Natural killer cell (primary cell): ENCODE results near the gene COQ8A. TPM values are rescaled to one million over a fixed set of nuclear protein-coding genes. Genes with fewer than 3 reads are reported as not detected.

Source experiments
- ATAC-seq, 3 donors: fragments of 150-1000 bp in 2 of 3; fragments of 200-7000 bp in 1 of 3; cut with Tn5 transposase; 1 replicate in 1 of 3; 2 replicates in 2 of 3; pipeline ENCODE4 v1.10.0; 2021; ENCODE audit warnings: mild to moderate bottlenecking in 2 of 3, moderate library complexity in 2 of 3
- DNase-seq, 2 donors: peaks; one replicate each; pipeline versions ENCODE4 v3.0.0 to v3.0.0-alpha.2; 2013 to 2021; ENCODE audit warnings: mixed read lengths in 1 of 2
- H3K27ac ChIP-seq: one replicate; pipeline ENCODE4 v1.5.1; 2013; ENCODE audit warnings: mild to moderate bottlenecking, low read length
- H3K27me3 ChIP-seq: one replicate; pipeline ENCODE4 v1.6.1; 2013; ENCODE audit warnings: low read length; ENCODE audit not compliant: control insufficient read depth, insufficient read depth
- H3K36me3 ChIP-seq: one replicate; pipeline ENCODE4 v1.6.1; 2013; ENCODE audit warnings: low read length; ENCODE audit not compliant: control insufficient read depth, insufficient read depth
- H3K4me1 ChIP-seq: one replicate; pipeline ENCODE4 v1.6.1; 2013; ENCODE audit warnings: low read length; ENCODE audit not compliant: control insufficient read depth, insufficient read depth
- H3K4me3 ChIP-seq: one replicate; pipeline ENCODE4 v1.5.1; 2013; ENCODE audit warnings: low read length
- H3K9me3 ChIP-seq: one replicate; pipeline ENCODE4 v1.6.1; 2013; ENCODE audit warnings: low read length; ENCODE audit not compliant: control insufficient read depth, insufficient read depth
- H3K27ac Mint-ChIP-seq, 2 donors: one replicate each; pipeline ENCODE4 v1.8.0; 2022; ENCODE audit warnings: mild to moderate bottlenecking in 2 of 2, mixed read lengths in 2 of 2, moderate library complexity in 1 of 2
- H3K27me3 Mint-ChIP-seq, 2 donors: one replicate each; pipeline ENCODE4 v1.8.0; 2022; ENCODE audit warnings: low read depth in 2 of 2, mixed read lengths in 2 of 2
- H3K36me3 Mint-ChIP-seq: one replicate; pipeline ENCODE4 v1.8.0; 2022; ENCODE audit warnings: mixed read lengths
- H3K4me1 Mint-ChIP-seq, 2 donors: one replicate each; pipeline ENCODE4 v1.8.0; 2022; ENCODE audit warnings: mixed read lengths in 2 of 2
- H3K4me3 Mint-ChIP-seq: one replicate; pipeline ENCODE4 v1.8.0; 2022; ENCODE audit warnings: mild to moderate bottlenecking, moderate library complexity, mixed read lengths
- H3K9me3 Mint-ChIP-seq, 2 donors: one replicate each; pipeline ENCODE4 v1.8.0; 2022; ENCODE audit warnings: mixed read lengths in 2 of 2
- WGBS: methylation state at CpG from one replicate; pipeline ENCODE4 v1.1.7; 2013; ENCODE audit warnings: missing lambda C conversion rate; ENCODE audit not compliant: insufficient coverage; 5-methylcytosine and 5-hydroxymethylcytosine counted together
- intact Hi-C: fragments of 100-400 bp; cut with micrococcal nuclease; formaldehyde crosslinking; loops from one replicate; pipeline ENCODE4 v1.14.2; 2022
- total RNA-seq, 4 donors: library from RNA; stranded (reverse); fragments of 120-200 nt in 1 of 4; gene quantifications; one replicate each; pipeline versions ENCODE4 v1.2.3 to v1.2.4, GENCODE V29; 2013 to 2022
- TF ChIP-seq, protein P1 (sequence below): fragments of 200-600 bp; IDR thresholded peaks from one replicate; pipeline ENCODE4 v1.8.0; 2022; ENCODE audit warnings: antibody characterized with exemption

COQ8A gene
- total RNA-seq, 3 donors from 2014 or later (not counting 1 experiment from before 2014, with no cell fraction given), result 42.9 to 59.7 (median 56.2) TPM

DNA sequence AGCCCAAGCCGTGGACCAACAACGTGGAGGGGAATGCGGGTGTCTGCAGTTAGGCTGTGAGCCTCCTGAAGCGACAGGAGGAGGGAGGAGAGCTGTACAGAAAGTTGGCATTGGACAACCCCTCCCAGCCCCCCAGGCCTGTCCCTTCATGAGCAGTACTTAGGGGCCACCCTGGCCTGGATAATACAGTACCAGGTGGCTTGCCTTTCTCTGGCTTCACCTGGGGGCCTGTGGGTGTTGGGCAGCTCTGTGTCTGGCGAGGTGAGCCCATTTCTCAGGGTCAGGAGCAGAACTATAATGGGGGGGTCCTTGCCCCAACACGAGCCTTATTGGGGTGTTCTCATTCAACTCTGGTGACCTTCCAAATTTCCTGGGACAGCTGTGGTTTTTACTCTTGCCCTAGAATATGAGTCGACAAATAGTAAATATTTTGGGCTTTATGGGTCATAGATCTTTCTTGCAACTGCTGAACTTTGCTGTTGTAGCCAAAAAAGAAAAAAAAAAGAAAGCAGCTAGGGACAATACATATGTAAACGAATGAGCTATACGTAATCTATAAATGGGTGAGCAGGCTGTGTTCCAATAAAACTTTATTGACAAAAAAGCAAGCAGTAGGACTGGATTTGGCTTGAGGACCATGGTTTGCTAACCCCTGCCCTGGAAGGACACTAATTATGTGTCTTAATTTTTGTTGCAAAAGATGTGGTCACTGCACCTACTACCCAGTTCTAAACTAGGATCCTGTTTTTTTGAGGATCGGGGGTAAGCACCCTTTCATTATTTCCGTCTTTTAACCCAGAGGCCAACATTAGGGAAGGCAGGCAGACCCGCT is 11.4 kb downstream of the COQ8A start:
- peak overlapping the region in 1 of 2 donors; percentile 62 for H3K27ac Mint-ChIP-seq
- peaks cover 31 to 55% of the 10 kb centered on the region in 2 donors for H3K4me1 Mint-ChIP-seq
- TF ChIP-seq, protein P1, sequence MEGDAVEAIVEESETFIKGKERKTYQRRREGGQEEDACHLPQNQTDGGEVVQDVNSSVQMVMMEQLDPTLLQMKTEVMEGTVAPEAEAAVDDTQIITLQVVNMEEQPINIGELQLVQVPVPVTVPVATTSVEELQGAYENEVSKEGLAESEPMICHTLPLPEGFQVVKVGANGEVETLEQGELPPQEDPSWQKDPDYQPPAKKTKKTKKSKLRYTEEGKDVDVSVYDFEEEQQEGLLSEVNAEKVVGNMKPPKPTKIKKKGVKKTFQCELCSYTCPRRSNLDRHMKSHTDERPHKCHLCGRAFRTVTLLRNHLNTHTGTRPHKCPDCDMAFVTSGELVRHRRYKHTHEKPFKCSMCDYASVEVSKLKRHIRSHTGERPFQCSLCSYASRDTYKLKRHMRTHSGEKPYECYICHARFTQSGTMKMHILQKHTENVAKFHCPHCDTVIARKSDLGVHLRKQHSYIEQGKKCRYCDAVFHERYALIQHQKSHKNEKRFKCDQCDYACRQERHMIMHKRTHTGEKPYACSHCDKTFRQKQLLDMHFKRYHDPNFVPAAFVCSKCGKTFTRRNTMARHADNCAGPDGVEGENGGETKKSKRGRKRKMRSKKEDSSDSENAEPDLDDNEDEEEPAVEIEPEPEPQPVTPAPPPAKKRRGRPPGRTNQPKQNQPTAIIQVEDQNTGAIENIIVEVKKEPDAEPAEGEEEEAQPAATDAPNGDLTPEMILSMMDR, result no peak
- Histone ChIP-seq H3K27ac (no peak overlapping the region), H3K4me3 (no peak overlapping the region), H3K27me3 (no peaks in the 10 kb centered on the region), H3K36me3 (no peaks in the 10 kb centered on the region), H3K9me3 (peaks cover 4% of the 10 kb centered on the region), H3K4me1 (no peaks in the 10 kb centered on the region)
- ATAC-seq (no peak), DNase-seq (no peak)
- H3K36me3 Mint-ChIP-seq, result no peaks in the 10 kb centered on the region
- 90% methylated on average over 12 of the region's 12 CpGs for WGBS
- no peaks in the 10 kb centered on the region for H3K27me3 Mint-ChIP-seq
- intact Hi-C loops, result no loop called here
- no peak overlapping the region for H3K4me3 Mint-ChIP-seq
- H3K9me3 Mint-ChIP-seq, result peaks cover 0 to 2% of the 10 kb centered on the region in 2 donors

DNA sequence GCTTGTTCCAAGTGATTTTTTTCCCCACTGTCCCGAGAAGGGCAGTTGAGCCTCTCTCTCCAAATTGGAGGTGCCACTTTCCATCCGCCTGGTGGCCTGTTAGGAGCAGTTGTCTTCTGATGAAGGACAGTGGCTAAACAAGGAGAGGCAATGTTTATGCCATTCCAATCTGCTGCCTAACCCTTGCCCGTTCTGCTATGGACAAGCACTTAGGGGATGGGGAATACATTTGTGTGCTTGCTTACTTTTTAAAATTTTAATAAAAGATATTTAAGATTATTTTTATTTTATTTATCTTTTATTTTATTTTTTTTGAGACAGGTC is 12.0 kb downstream of the COQ8A start:
- peaks cover 29 to 53% of the 10 kb centered on the region in 2 donors for H3K4me1 Mint-ChIP-seq

DNA sequence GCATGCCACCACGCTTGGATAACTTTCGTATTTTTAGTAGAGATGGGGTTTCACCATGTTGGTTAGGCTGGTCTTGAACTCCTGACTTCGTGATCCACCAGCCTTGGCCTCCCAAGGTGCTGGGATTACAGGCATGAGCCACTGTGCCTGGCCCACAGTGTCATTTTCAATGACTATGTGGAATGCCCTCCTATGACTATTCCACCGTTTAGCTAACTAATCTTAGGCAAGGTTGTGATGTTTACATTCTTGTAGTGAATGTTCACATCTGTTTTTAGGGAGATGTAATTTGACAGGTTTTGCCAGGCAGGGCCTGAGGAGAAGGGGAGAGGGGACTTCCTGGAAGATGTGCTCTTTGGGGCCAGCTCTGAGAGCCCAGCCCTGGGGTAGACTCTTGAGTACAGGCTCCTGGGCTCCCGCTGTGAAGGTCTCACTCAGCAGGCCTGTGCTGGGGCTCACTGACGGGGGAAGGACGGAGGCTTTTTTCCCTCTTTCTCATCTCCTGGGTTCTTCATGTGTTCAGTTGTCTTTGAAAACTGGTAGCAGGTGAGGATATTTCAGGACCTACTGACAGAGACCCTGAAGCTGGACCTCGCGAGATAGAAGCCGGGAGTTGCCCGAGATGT is 13.2 kb downstream of the COQ8A start:
- H3K27ac ChIP-seq, result no peak overlapping the region
- intact Hi-C loops, result no loop called here
- no peak for DNase-seq
- Mint-ChIP-seq H3K4me3 (no peak overlapping the region), H3K27ac (peak overlapping the region in 1 of 2 donors; percentile 38), H3K9me3 (peaks cover 2 to 4% of the 10 kb centered on the region in 2 donors), H3K27me3 (no peaks in the 10 kb centered on the region), H3K36me3 (no peaks in the 10 kb centered on the region), H3K4me1 (peaks cover 34 to 60% of the 10 kb centered on the region in 2 donors)
- no peaks in the 10 kb centered on the region for H3K4me1 ChIP-seq
- ATAC-seq, result no peak
- WGBS, result 93% methylated on average over 10 of the region's 11 CpGs
- TF ChIP-seq, protein P1, result no peak
- no peaks in the 10 kb centered on the region for H3K9me3 ChIP-seq
- no peak overlapping the region for H3K4me3 ChIP-seq
- H3K27me3 ChIP-seq, result no peaks in the 10 kb centered on the region
- H3K36me3 ChIP-seq, result no peaks in the 10 kb centered on the region

More for the DNA sequence above, 12.0 kb downstream of the COQ8A start:
- Mint-ChIP-seq H3K27me3 (no peaks in the 10 kb centered on the region), H3K9me3 (peaks cover 2 to 3% of the 10 kb centered on the region in 2 donors), H3K27ac (no peak overlapping the region), H3K4me3 (no peak overlapping the region), H3K36me3 (no peaks in the 10 kb centered on the region)
- DNase-seq, result no peak
- Histone ChIP-seq H3K27ac (no peak overlapping the region), H3K36me3 (no peaks in the 10 kb centered on the region), H3K27me3 (no peaks in the 10 kb centered on the region), H3K4me3 (no peak overlapping the region), H3K9me3 (peaks cover 4% of the 10 kb centered on the region), H3K4me1 (no peaks in the 10 kb centered on the region)
- no peak for ATAC-seq
- 87% methylated on average over 2 of the region's 3 CpGs for WGBS
- TF ChIP-seq, protein P1, result no peak
- intact Hi-C loops, result no loop called here
